Measurements from ENCODE around the gene PRKCB. TPM values are rescaled to one million over a fixed set of nuclear protein-coding genes. Genes with fewer than 3 reads are reported as not detected.
"Not testable (repeated sequence)": the region's sequence is repeated elsewhere in the genome, so short reads cannot be mapped to it uniquely, and the experiment has no call there.

The PRKCB gene
- polyA plus RNA-seq, 1 donor (not counting 4 experiments of a cell fraction or from before 2014, with no cell fraction given), result 0.18 TPM

DNA sequence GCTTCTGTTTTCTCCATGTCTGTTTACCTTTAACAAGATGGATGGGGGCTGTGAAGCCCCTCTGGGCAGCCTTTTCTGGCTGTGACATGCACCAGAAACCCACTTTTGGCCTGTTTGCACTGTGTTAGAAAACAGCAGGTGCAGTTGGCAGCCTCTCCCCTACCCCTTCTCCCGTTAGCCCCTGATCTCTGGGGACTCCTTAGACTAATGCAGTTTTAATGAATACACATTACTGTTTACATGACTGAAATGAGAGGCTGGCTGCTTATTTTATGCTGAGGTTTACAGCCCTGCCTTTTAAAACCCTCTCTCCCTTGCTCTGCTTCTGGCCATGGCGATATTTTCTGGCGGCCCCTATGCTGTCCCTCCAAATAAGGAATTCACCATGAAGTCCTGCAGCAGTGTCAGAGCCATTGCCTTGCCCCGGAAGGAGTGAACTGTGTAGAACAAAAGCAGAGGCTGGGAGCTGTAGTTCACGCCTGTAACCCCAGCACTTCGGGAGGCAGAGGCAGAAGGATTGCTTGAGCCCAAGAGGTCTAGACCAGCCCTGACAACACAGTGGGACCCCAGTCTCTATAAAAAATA is 79.3 kb downstream of the PRKCB start:
- Histone ChIP-seq H2AFZ (ENCODE audit: control insufficient read depth, low read length) (no peak overlapping the region), H4K20me1 (ENCODE audit: control insufficient read depth, extremely low read depth, insufficient read depth, low read length) (no peaks in the 10 kb centered on the region), H3K27ac (ENCODE audit: control insufficient read depth, insufficient read depth, low read length) (no peak overlapping the region), H3K27me3 (ENCODE audit: control insufficient read depth, extremely low read depth, insufficient read depth, low read length) (peaks cover 4% of the 10 kb centered on the region), H3K36me3 (ENCODE audit: control insufficient read depth in 2 of 2, extremely low read depth in 1 of 2, insufficient read depth in 2 of 2, low read length in 2 of 2) (no peaks in the 10 kb centered on the region), H3K4me2 (ENCODE audit: control insufficient read depth, extremely low read depth, insufficient read depth, low read depth, low read length) (no peak overlapping the region), H3K9ac (ENCODE audit: control insufficient read depth, extremely low read depth, insufficient read depth, low read length) (no peak overlapping the region), H3K4me3 (ENCODE audit: control insufficient read depth in 2 of 3, extremely low read depth in 1 of 3, insufficient read depth in 2 of 3, low read depth in 1 of 3, low read length in 3 of 3) (no peak overlapping the region), H3K4me1 (ENCODE audit: control insufficient read depth, extremely low read depth, insufficient read depth, low read length) (no peaks in the 10 kb centered on the region), H3K9me1 (ENCODE audit: control insufficient read depth, extremely low read depth, insufficient read depth, low read length) (no peaks in the 10 kb centered on the region), H3K9me3 (ENCODE audit: control insufficient read depth, low read depth, low read length) (no peaks in the 10 kb centered on the region), H3K79me2 (ENCODE audit: control insufficient read depth, insufficient read depth, low read length) (no peaks in the 10 kb centered on the region)
- no peak for TF ChIP-seq EZH2 (IDR thresholded peaks at IDR 0.05; ENCODE audit: low read length)
- TF ChIP-seq, protein P1, sequence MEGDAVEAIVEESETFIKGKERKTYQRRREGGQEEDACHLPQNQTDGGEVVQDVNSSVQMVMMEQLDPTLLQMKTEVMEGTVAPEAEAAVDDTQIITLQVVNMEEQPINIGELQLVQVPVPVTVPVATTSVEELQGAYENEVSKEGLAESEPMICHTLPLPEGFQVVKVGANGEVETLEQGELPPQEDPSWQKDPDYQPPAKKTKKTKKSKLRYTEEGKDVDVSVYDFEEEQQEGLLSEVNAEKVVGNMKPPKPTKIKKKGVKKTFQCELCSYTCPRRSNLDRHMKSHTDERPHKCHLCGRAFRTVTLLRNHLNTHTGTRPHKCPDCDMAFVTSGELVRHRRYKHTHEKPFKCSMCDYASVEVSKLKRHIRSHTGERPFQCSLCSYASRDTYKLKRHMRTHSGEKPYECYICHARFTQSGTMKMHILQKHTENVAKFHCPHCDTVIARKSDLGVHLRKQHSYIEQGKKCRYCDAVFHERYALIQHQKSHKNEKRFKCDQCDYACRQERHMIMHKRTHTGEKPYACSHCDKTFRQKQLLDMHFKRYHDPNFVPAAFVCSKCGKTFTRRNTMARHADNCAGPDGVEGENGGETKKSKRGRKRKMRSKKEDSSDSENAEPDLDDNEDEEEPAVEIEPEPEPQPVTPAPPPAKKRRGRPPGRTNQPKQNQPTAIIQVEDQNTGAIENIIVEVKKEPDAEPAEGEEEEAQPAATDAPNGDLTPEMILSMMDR (optimal IDR thresholded peaks at IDR 0.05 in 1 of 3, IDR thresholded peaks at IDR 0.05 in 1 of 3, conservative IDR thresholded peaks at IDR 0.05 in 1 of 3; ENCODE audit: extremely low read depth in 1 of 3, insufficient read depth in 2 of 3, low read length in 3 of 3), result no peak
- DNase-seq (ENCODE audit: low read depth, low spot score), result no peak
- dilution Hi-C loops (cut with MboI; ENCODE audit: extremely low pct_ligation_motif_present, low sequenced_read_pairs), result no loop called here
- no peak for FAIRE-seq

DNA sequence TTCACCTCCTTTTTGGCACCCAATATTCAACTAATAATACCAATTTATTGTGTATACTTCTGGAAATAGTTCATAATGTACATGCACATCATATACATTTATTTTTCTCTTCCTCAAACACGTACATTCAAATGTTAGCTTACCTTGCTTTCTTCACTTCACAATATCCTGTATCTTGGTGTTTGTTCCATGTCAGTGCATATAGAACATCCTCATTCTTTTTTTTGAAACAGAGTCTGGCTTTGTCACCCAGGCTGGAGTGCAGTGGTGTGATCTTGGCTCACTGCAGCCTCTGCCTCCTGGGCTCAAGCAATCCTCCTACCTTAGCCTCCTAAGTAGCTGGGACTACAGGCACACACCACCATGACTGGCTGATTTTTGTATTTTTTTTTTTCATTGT is 80.8 kb downstream of the PRKCB start:
- H3K27ac ChIP-seq (ENCODE audit: control insufficient read depth, insufficient read depth, low read length); dilution Hi-C loops (cut with MboI; ENCODE audit: extremely low pct_ligation_motif_present, low sequenced_read_pairs); H3K9ac ChIP-seq (ENCODE audit: control insufficient read depth, extremely low read depth, insufficient read depth, low read length); H2AFZ ChIP-seq (ENCODE audit: control insufficient read depth, low read length); H3K4me2 ChIP-seq (ENCODE audit: control insufficient read depth, extremely low read depth, insufficient read depth, low read depth, low read length); H3K9me1 ChIP-seq (ENCODE audit: control insufficient read depth, extremely low read depth, insufficient read depth, low read length); H4K20me1 ChIP-seq (ENCODE audit: control insufficient read depth, extremely low read depth, insufficient read depth, low read length); H3K79me2 ChIP-seq (ENCODE audit: control insufficient read depth, insufficient read depth, low read length); H3K4me1 ChIP-seq (ENCODE audit: control insufficient read depth, extremely low read depth, insufficient read depth, low read length); H3K27me3 ChIP-seq (ENCODE audit: control insufficient read depth, extremely low read depth, insufficient read depth, low read length); DNase-seq (ENCODE audit: low read depth, low spot score); H3K4me3 ChIP-seq (ENCODE audit: control insufficient read depth in 2 of 3, extremely low read depth in 1 of 3, insufficient read depth in 2 of 3, low read depth in 1 of 3, low read length in 3 of 3); H3K36me3 ChIP-seq (ENCODE audit: control insufficient read depth in 2 of 2, extremely low read depth in 1 of 2, insufficient read depth in 2 of 2, low read length in 2 of 2); FAIRE-seq; H3K9me3 ChIP-seq (ENCODE audit: control insufficient read depth, low read depth, low read length): not testable (repeated sequence)

DNA sequence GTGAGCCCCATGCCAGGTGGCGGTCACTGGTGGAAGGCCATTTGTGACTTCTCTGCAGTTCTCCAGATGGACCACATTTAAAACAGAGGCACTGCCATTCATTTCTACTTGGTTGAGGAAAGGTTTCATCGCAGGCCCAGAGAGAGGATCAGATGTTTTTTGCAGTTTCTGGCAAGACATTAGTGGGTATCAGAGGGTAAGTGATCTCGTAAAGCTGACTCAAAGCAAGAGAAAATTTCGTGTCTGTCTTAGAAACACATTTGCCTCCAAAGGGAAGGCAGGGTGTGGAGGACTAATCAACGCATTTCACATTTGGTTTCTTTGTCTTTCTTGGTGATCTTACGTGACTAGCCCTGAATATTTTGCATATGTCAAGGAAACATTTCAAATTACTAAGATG is 81.8 kb downstream of the PRKCB start:
- Histone ChIP-seq H3K4me3 (ENCODE audit: control insufficient read depth in 2 of 3, extremely low read depth in 1 of 3, insufficient read depth in 2 of 3, low read depth in 1 of 3, low read length in 3 of 3) (no peak overlapping the region), H3K4me2 (ENCODE audit: control insufficient read depth, extremely low read depth, insufficient read depth, low read depth, low read length) (no peak overlapping the region), H3K9ac (ENCODE audit: control insufficient read depth, extremely low read depth, insufficient read depth, low read length) (no peak overlapping the region), H3K9me3 (ENCODE audit: control insufficient read depth, low read depth, low read length) (no peaks in the 10 kb centered on the region), H3K27ac (ENCODE audit: control insufficient read depth, insufficient read depth, low read length) (no peak overlapping the region), H3K79me2 (ENCODE audit: control insufficient read depth, insufficient read depth, low read length) (no peaks in the 10 kb centered on the region), H3K27me3 (ENCODE audit: control insufficient read depth, extremely low read depth, insufficient read depth, low read length) (peaks cover 4% of the 10 kb centered on the region), H4K20me1 (ENCODE audit: control insufficient read depth, extremely low read depth, insufficient read depth, low read length) (no peaks in the 10 kb centered on the region), H2AFZ (ENCODE audit: control insufficient read depth, low read length) (no peak overlapping the region), H3K36me3 (ENCODE audit: control insufficient read depth in 2 of 2, extremely low read depth in 1 of 2, insufficient read depth in 2 of 2, low read length in 2 of 2) (no peaks in the 10 kb centered on the region), H3K9me1 (ENCODE audit: control insufficient read depth, extremely low read depth, insufficient read depth, low read length) (no peaks in the 10 kb centered on the region), H3K4me1 (ENCODE audit: control insufficient read depth, extremely low read depth, insufficient read depth, low read length) (no peaks in the 10 kb centered on the region)
- no peak for DNase-seq (ENCODE audit: low read depth, low spot score)
- TF ChIP-seq, protein P1 (optimal IDR thresholded peaks at IDR 0.05 in 1 of 3, IDR thresholded peaks at IDR 0.05 in 1 of 3, conservative IDR thresholded peaks at IDR 0.05 in 1 of 3; ENCODE audit: extremely low read depth in 1 of 3, insufficient read depth in 2 of 3, low read length in 3 of 3), result no peak
- no peak for TF ChIP-seq EZH2 (IDR thresholded peaks at IDR 0.05; ENCODE audit: low read length)
- dilution Hi-C loops (cut with MboI; ENCODE audit: extremely low pct_ligation_motif_present, low sequenced_read_pairs), result no loop called here
- FAIRE-seq, result no peak

Measured in keratinocyte (primary cell).